ENCODE data around the gene LRFN3. TPM values are rescaled to one million over a fixed set of nuclear protein-coding genes. Genes with fewer than 3 reads are reported as not detected.

LRFN3 gene
- total and polyA plus RNA-seq, 2 of the 13 experiments (the other 11 are each of a cell fraction or from before 2014, with no cell fraction given), result 0.74 to 1.6 TPM

DNA sequence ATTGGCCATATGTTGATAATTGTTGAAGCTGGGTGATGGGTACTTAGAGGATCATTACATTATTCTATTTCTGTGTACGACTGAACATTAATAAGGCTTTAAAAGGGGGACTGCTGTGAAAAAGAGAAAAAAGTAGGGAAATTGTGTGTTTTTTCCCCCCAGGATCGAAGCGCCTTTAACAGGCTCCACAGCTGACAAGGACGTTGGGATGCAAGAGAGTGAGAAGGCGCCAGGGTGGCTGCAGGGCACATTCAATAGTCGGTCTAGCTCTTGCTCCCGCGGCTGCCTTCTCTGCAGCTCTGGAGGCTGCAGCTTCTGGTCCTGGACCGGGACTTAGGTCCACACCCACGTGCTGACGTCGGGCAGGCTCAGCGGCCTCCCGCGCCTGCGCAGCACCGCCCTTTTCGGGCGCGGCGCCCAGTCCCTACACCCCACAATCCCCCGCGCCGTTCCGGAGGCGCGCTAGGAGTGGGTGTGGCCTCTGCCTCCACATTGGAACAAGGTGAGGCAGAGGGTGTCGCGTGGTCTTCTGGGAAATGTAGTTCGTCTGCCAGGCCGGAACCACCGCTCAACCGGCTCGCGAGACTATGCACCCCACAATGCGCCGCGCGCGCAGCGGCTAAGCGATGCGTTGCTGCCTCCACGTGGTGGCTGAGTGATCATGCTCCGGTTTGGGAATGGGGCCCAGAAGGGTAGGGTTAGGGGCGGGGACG is 4.9 kb upstream of the LRFN3 start (continued):
- TF ChIP-seq, protein P1, sequence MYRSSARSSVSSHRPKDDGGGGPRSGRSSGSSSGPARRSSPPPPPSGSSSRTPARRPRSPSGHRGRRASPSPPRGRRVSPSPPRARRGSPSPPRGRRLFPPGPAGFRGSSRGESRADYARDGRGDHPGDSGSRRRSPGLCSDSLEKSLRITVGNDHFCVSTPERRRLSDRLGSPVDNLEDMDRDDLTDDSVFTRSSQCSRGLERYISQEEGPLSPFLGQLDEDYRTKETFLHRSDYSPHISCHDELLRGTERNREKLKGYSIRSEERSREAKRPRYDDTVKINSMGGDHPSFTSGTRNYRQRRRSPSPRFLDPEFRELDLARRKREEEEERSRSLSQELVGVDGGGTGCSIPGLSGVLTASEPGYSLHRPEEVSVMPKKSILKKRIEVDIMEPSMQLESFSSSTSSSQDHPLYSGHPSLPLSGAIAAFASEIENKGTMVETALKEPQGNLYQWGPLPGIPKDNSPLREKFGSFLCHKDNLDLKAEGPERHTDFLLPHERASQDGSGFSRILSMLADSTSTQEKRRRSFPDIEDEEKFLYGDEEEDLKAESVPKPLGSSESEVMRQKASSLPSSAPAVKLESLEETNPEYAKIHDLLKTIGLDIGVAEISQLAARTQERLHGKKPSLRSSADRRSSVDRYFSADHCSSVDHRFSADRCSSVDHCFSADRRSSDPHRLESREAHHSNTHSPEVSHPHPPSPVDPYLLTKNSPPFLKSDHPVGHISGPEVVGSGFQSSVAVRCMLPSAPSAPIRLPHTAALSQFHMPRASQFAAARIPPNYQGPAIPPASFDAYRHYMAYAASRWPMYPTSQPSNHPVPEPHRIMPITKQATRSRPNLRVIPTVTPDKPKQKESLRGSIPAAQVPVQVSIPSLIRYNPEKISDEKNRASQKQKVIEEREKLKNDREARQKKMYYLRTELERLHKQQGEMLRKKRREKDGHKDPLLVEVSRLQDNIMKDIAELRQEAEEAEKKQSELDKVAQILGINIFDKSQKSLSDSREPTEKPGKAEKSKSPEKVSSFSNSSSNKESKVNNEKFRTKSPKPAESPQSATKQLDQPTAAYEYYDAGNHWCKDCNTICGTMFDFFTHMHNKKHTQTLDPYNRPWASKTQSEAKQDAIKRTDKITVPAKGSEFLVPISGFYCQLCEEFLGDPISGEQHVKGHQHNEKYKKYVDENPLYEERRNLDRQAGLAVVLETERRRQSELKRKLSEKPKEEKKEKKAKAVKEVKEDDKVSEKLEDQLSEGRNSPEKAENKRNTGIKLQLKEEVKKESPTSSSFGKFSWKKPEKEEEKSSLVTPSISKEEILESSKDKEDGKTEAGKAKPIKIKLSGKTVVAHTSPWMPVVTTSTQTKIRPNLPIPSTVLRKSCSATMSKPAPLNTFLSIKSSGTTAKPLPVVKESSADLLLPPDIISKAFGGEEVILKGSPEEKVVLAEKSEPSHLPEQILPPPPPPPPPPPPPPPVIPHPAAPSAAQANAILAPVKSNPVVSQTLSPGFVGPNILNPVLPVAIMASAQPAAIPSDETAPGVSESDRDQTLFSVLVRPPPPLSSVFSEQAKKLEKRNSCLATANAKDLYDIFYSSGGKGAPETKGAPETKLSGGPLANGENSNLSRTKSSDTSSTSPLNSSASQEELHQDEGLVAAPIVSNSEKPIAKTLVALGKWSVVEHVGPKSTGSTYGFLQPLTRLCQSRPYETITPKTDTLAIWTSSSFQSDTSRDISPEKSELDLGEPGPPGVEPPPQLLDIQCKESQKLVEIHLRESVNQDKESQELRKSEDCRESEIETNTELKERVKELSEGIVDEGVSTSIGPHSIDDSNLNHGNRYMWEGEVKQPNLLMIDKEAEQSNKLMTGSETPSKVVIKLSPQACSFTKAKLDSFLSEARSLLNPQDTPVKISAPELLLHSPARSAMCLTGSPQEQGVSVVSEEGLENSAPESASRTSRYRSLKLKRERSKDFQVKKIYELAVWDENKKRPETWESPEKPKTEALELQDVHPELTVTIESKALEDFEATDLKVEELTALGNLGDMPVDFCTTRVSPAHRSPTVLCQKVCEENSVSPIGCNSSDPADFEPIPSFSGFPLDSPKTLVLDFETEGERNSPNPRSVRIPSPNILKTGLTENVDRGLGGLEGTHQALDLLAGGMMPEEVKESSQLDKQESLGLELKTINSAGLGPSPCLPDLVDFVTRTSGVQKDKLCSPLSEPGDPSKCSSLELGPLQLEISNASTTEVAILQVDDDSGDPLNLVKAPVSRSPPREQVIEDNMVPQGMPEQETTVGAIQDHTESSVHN (CRISPR knock-in tag; IDR thresholded peaks at IDR 0.05), result 0 out of 2 replicates have a peak, but pooled peaks have one; percentile 24
- no peak for TF ChIP-seq TSC22D2 (CRISPR knock-in tag; IDR thresholded peaks at IDR 0.05; ENCODE audit: borderline replicate concordance)

- H3K4me3 ChIP-seq (replicated peaks in 1 of 3; ENCODE audit: insufficient read depth in 1 of 3, low read depth in 2 of 3, low read length in 3 of 3), result no peak overlapping the region; a peak in 1 of 6 replicates
- no peak for FAIRE-seq
- peaks cover 23% of the 10 kb centered on the region for H3K4me1 ChIP-seq (ENCODE audit: insufficient read depth, low read length)
- no peaks in the 10 kb centered on the region; a peak in 2 of 5 replicates for H3K27me3 ChIP-seq (ENCODE audit: control insufficient read depth in 1 of 2, insufficient read depth in 2 of 2, low read length in 2 of 2)
- no peak overlapping the region for H3K9ac ChIP-seq (ENCODE audit: insufficient read depth, low read depth, low read length)
- H3K36me3 ChIP-seq (replicated peaks in 1 of 2; ENCODE audit: control insufficient read depth in 1 of 2, insufficient read depth in 2 of 2, low read length in 2 of 2), result no peaks in the 10 kb centered on the region
- no peaks in the 10 kb centered on the region for H3K79me2 ChIP-seq (ENCODE audit: insufficient read depth, low read length)
- no peak for DNase-seq (ENCODE audit: low spot score)
- intact Hi-C loops (cut with micrococcal nuclease; ENCODE audit: unreplicated experiment) (loop anchor here (1.0 kb wide), 3 partner anchors 50 to 188 kb away; partner anchors contain the start of gene PRODH2), in situ Hi-C loops (cut with HindIII; ENCODE audit: extremely low pct_ligation_motif_present, low pct_unique_long_range_greater_than_20kb) (loop anchor here (10.0 kb wide), 1 partner anchor 47 kb away; no protein-coding TSS in a partner anchor)
- ATAC-seq, result no peak; the same call in 1 of the 3 replicates
- H4K20me1 ChIP-seq (ENCODE audit: insufficient read depth, low read length), result no peaks in the 10 kb centered on the region
- H3K9me3 ChIP-seq (ENCODE audit: low read length), result no peaks in the 10 kb centered on the region
- POLR2A ChIA-PET, result interaction anchor here (1.0 to 1.3 kb wide), 4 partner anchors 31 to 191 kb away, joined by 3 to 7 read pairs (median 4); partner anchors contain the start of genes LIN37 and NFKBID
- no TSS peak for BruUV-seq (replicated peaks)
- CTCF ChIA-PET (ENCODE audit: low intra/inter-chr PET ratio, low total read pairs), result interaction anchor here (1.0 to 2.1 kb wide), 3 partner anchors 50 to 238 kb away, joined by 3 to 36 read pairs (median 11); no protein-coding TSS in a partner anchor
- H2AFZ ChIP-seq (ENCODE audit: low read length), result peak overlapping the region; percentile 12
- peak overlapping the region; percentile 43; the same call in 1 of the 2 replicates for H3K4me2 ChIP-seq (ENCODE audit: low read depth, low read length)
- no peak overlapping the region for H3K27ac ChIP-seq (ENCODE audit: extremely low read length, insufficient read depth, low read length)
- 7% methylated on average over 9 of the region's 9 CpGs for WGBS (ENCODE audit: low lambda C conversion rate)
- no peak for TF ChIP-seq ZNF773 (CRISPR knock-in tag; IDR thresholded peaks at IDR 0.05; ENCODE audit: borderline replicate concordance)
- TF ChIP-seq, protein P1 (CRISPR knock-in tag; IDR thresholded peaks at IDR 0.05), result 0 out of 2 replicates have a peak, but pooled peaks have one; percentile 8
Measured at GRCh38 chr19:35931874-35932202, 4.3 kb upstream of the LRFN3 start.

Data from HepG2 (cell line).